Panc1 (cell line): ENCODE data around the gene AGBL5. TPM values are rescaled to one million over a fixed set of nuclear protein-coding genes. Genes with fewer than 3 reads are reported as not detected.

ENCODE experiments used
- ATAC-seq: fragments of 200-7000 bp; cut with Tn5 transposase; 2 replicates; pipeline ENCODE4 v1.9.1; 2020; ENCODE audit warnings: mild to moderate bottlenecking, moderate library complexity
- BruUV-seq: library from RNA; stranded (reverse); fragments of 400-500 nt; replicated peaks from 2 replicates; lab custom pipeline; 2021; lab: Mats Ljungman, UMichigan
- CTCF ChIA-PET: fragments of 300-600 bp; sonication (Branson Sonifier 250); formaldehyde crosslinking; loops from one replicate; lab custom pipeline; 2022; ENCODE audit warnings: antibody characterized with exemption; lab: Charles Lee
- POLR2A ChIA-PET: fragments of 300-600 bp; sonication (Branson Sonifier 250); formaldehyde crosslinking; loops from one replicate; lab custom pipeline; 2022; ENCODE audit warnings: antibody characterized with exemption; lab: Charles Lee
- DNase-seq: peaks from one replicate; pipeline ENCODE4 v3.0.0-alpha.2; 2010; ENCODE audit warnings: low read depth, low spot score
- H3K27ac ChIP-seq: 2 replicates; pipeline ENCODE4 v1.5.1; 2011; ENCODE audit warnings: mild to moderate bottlenecking, low read length, inconsistent platforms
- H3K27me3 ChIP-seq: fragments of 200-500 bp; sonication (Bioruptor generic); 2 replicates; pipeline ENCODE4 v1.6.0; 2014; ENCODE audit warnings: low read length, inconsistent platforms; ENCODE audit not compliant: control insufficient read depth, insufficient read depth
- H3K36me3 ChIP-seq: fragments of 200-500 bp; sonication (Bioruptor generic); 2 replicates; pipeline ENCODE4 v1.5.1; 2014; ENCODE audit warnings: inconsistent platforms, mild to moderate bottlenecking, low read length, moderate library complexity; ENCODE audit not compliant: control insufficient read depth, insufficient read depth
- H3K4me1 ChIP-seq: 2 replicates; pipeline ENCODE4 v1.5.1; 2011; ENCODE audit warnings: inconsistent platforms, mild to moderate bottlenecking, low read length, moderate library complexity; ENCODE audit not compliant: control insufficient read depth, insufficient read depth
- H3K4me3 ChIP-seq, 2 experiments: 2 replicates each; pipeline ENCODE4 v1.5.1; 2011 to 2012; ENCODE audit warnings: low read depth in 2 of 2, low read length in 2 of 2, mild to moderate bottlenecking in 2 of 2, inconsistent platforms in 1 of 2, moderate library complexity in 1 of 2
- H3K9me3 ChIP-seq: fragments of 200-500 bp; sonication (Bioruptor generic); 2 replicates; pipeline ENCODE4 v1.5.1; 2014; ENCODE audit warnings: low read depth, mild to moderate bottlenecking, inconsistent platforms, low read length, moderate library complexity; ENCODE audit not compliant: control insufficient read depth, insufficient read depth
- POLR2AphosphoS5 ChIP-seq: IDR thresholded peaks from 2 replicates; pipeline ENCODE4 v1.6.1; 2012; ENCODE audit warnings: mild to moderate bottlenecking, low read depth, low read length, moderate library complexity
- REST ChIP-seq, 2 experiments: IDR thresholded peaks; 2 replicates each; pipeline ENCODE4 v1.6.1; 2011 to 2012; ENCODE audit warnings: low read depth in 2 of 2, control low read depth in 1 of 2, low read length in 1 of 2, mild to moderate bottlenecking in 1 of 2, moderate library complexity in 1 of 2; ENCODE audit not compliant: insufficient read depth in 1 of 2
- SIN3A ChIP-seq: IDR thresholded peaks from 2 replicates; pipeline ENCODE4 v1.6.1; 2012; ENCODE audit warnings: low read depth, mild to moderate bottlenecking, low read length, moderate library complexity, borderline replicate concordance; ENCODE audit not compliant: insufficient read depth
- TCF7L2 ChIP-seq: IDR thresholded peaks from 2 replicates; pipeline ENCODE4 v1.6.1; 2011; ENCODE audit warnings: mild to moderate bottlenecking, low read depth, low read length, inconsistent platforms
- in situ Hi-C: cut with HindIII; loops from 2 replicates; pipeline ENCODE4 v1.10.0; 2016; ENCODE audit warnings: low sequenced_read_pairs, low pct_unique_long_range_greater_than_20kb
- intact Hi-C: fragments of 100-400 bp; cut with micrococcal nuclease; formaldehyde crosslinking; loops from one replicate; pipeline ENCODE4 v1.10.0; 2022; ENCODE audit not compliant: unreplicated experiment
- total RNA-seq: library from RNA; stranded (reverse); gene quantifications from one replicate; pipeline ENCODE4 v1.2.1, GENCODE V29; 2021; ENCODE audit not compliant: unreplicated experiment
- TF ChIP-seq, protein P1 (sequence below): fragments of 450-650 bp; IDR thresholded peaks from 2 replicates; pipeline ENCODE4 v1.5.1; 2017; ENCODE audit warnings: mild to moderate bottlenecking

The AGBL5 gene
- total RNA-seq, 1 experiment from 2014 or later = 55.6 TPM

DNA sequence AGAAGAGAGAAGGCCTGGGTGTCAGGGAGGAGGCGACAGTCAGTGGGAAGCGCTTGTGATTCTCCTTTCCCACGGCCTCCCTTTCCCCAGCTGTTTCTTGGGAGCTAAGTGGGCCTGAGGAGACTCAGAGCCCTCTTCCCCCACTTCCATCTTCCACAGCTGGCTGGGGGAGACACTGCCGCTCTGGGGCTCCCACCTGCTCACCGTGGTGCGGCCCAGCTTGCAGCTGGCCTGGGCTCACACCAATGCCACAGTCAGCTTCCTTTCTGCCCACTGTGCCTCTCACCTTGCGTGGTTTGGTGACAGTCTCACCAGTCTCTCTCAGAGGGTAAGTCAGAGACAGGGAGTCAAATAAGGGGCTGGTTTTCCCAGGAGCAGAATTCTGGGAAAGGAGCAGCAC is 11.6 kb upstream of the AGBL5 start:
- DNase-seq = no peak
- Histone ChIP-seq H3K4me3 (no peak overlapping the region), H3K27me3 (no peaks in the 10 kb centered on the region), H3K27ac (no peak overlapping the region), H3K4me1 (no peaks in the 10 kb centered on the region), H3K9me3 (no peaks in the 10 kb centered on the region), H3K36me3 (peaks cover 8% of the 10 kb centered on the region)
- in situ Hi-C loops (no loop called here), intact Hi-C loops (no loop called here)
- ChIA-PET CTCF (no interaction called here), POLR2A (no interaction called here)
- no TSS peak for BruUV-seq
- no peak for TF ChIP-seq POLR2AphosphoS5
- no peak for TF ChIP-seq TCF7L2
- no peak for TF ChIP-seq SIN3A
- TF ChIP-seq, protein P1, sequence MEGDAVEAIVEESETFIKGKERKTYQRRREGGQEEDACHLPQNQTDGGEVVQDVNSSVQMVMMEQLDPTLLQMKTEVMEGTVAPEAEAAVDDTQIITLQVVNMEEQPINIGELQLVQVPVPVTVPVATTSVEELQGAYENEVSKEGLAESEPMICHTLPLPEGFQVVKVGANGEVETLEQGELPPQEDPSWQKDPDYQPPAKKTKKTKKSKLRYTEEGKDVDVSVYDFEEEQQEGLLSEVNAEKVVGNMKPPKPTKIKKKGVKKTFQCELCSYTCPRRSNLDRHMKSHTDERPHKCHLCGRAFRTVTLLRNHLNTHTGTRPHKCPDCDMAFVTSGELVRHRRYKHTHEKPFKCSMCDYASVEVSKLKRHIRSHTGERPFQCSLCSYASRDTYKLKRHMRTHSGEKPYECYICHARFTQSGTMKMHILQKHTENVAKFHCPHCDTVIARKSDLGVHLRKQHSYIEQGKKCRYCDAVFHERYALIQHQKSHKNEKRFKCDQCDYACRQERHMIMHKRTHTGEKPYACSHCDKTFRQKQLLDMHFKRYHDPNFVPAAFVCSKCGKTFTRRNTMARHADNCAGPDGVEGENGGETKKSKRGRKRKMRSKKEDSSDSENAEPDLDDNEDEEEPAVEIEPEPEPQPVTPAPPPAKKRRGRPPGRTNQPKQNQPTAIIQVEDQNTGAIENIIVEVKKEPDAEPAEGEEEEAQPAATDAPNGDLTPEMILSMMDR = no peak
- TF ChIP-seq REST (IDR thresholded peaks at IDR 0.05; ENCODE audit: insufficient read depth in 1 of 2, low read depth in 2 of 2, low read length in 1 of 2) = no peak
- ATAC-seq = no peak

GRCh38 chr2:27040282-27040681 is 11.2 kb upstream of the AGBL5 start:
- no TSS peak for BruUV-seq
- Histone ChIP-seq H3K36me3 (peaks cover 6% of the 10 kb centered on the region), H3K4me1 (no peaks in the 10 kb centered on the region), H3K4me3 (no peak overlapping the region), H3K27ac (no peak overlapping the region), H3K27me3 (no peaks in the 10 kb centered on the region), H3K9me3 (no peaks in the 10 kb centered on the region)
- CTCF ChIA-PET = no interaction called here
- TF ChIP-seq POLR2AphosphoS5 (no peak), REST (IDR thresholded peaks at IDR 0.05; ENCODE audit: insufficient read depth in 1 of 2, low read depth in 2 of 2, low read length in 1 of 2) (no peak), SIN3A (no peak), TCF7L2 (no peak)
- TF ChIP-seq, protein P1 = no peak
- intact Hi-C loops (no loop called here), in situ Hi-C loops (no loop called here)
- ATAC-seq (no peak), DNase-seq (no peak)
- POLR2A ChIA-PET = no interaction called here
